ENCODE measurements around the gene SNAPC2. TPM values are rescaled to one million over a fixed set of nuclear protein-coding genes. Genes with fewer than 3 reads are reported as not detected.

The SNAPC2 gene
- total and polyA plus RNA-seq, 2 of the 13 experiments (the other 11 are each of a cell fraction or from before 2014, with no cell fraction given) = 10.2 to 12.7 TPM

DNA sequence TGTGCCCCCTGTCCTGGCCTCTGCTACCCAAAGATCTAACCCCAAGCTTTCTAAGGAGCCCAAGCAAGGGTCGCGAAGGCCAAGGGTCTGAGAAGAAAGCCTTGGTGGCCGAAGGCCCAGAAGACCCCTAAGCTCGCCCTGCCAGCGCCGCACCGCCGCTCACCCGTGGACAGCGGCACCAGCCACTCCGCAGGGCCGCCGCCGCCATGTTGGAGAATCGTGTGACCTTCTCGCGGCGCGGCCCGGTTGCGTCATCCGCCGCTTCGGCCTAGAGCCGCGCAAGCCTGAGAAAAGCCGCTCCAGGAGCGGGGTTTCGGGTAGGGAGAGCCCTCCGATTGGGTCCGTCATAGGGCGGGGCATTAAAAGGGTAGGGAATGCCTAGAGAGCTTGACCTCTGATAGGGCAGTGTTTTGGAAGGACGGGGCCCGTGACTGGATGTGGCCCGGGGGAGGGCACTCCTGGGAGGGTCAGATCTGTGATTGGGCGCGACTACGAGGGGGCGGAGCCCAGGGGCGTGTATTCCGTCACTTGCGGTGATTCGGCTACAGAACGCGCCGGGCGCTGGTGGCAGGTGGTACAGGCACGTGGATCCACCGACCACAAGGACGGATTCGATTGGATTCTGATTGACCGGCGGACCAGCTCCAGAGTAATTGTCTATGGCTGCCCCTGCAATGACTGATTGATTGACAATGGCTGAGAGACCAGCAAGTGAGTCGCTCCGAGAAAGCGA, 23.5 kb downstream of the SNAPC2 start, which contains the start of gene TIMM44 (continued):
- TF ChIP-seq LCORL (IDR thresholded peaks at IDR 0.05) = no peak
- TF ChIP-seq LCORL (CRISPR knock-in tag; IDR thresholded peaks at IDR 0.05) = peak; percentile 77
- peak; percentile 74 for TF ChIP-seq ZBTB21 (CRISPR knock-in tag; IDR thresholded peaks at IDR 0.05)
- TF ChIP-seq ZNF556 (CRISPR knock-in tag; IDR thresholded peaks at IDR 0.05; ENCODE audit: borderline replicate concordance) = no peak; the same call in 1 of the 2 replicates
- peak; percentile 96 for TF ChIP-seq ZNF546 (CRISPR knock-in tag; conservative IDR thresholded peaks at IDR 0.05)
- TF ChIP-seq ZNF724P (CRISPR knock-in tag; IDR thresholded peaks at IDR 0.05; ENCODE audit: borderline replicate concordance) = no peak; the same call in 1 of the 2 replicates
- TF ChIP-seq SSRP1 (CRISPR knock-in tag; IDR thresholded peaks at IDR 0.05) = no peak
- TF ChIP-seq TEAD3 (CRISPR knock-in tag; optimal IDR thresholded peaks at IDR 0.05; ENCODE audit: borderline replicate concordance) = no peak
- TF ChIP-seq CEBPG (CRISPR knock-in tag; IDR thresholded peaks at IDR 0.05) = peak; percentile 100
- peak; percentile 61; the same call in 1 of the 2 replicates for TF ChIP-seq CHD4 (IDR thresholded peaks at IDR 0.05; ENCODE audit: borderline replicate concordance, low read length)
- peak; percentile 33 to 44; a peak in 2 of 4 replicates for TF ChIP-seq NR2F1 (CRISPR knock-in tag; IDR thresholded peaks at IDR 0.05)
- 0 out of 2 replicates have a peak, but pooled peaks have one; percentile 76 for TF ChIP-seq ZNF354B (CRISPR knock-in tag; IDR thresholded peaks at IDR 0.05)
- TF ChIP-seq, protein P1, sequence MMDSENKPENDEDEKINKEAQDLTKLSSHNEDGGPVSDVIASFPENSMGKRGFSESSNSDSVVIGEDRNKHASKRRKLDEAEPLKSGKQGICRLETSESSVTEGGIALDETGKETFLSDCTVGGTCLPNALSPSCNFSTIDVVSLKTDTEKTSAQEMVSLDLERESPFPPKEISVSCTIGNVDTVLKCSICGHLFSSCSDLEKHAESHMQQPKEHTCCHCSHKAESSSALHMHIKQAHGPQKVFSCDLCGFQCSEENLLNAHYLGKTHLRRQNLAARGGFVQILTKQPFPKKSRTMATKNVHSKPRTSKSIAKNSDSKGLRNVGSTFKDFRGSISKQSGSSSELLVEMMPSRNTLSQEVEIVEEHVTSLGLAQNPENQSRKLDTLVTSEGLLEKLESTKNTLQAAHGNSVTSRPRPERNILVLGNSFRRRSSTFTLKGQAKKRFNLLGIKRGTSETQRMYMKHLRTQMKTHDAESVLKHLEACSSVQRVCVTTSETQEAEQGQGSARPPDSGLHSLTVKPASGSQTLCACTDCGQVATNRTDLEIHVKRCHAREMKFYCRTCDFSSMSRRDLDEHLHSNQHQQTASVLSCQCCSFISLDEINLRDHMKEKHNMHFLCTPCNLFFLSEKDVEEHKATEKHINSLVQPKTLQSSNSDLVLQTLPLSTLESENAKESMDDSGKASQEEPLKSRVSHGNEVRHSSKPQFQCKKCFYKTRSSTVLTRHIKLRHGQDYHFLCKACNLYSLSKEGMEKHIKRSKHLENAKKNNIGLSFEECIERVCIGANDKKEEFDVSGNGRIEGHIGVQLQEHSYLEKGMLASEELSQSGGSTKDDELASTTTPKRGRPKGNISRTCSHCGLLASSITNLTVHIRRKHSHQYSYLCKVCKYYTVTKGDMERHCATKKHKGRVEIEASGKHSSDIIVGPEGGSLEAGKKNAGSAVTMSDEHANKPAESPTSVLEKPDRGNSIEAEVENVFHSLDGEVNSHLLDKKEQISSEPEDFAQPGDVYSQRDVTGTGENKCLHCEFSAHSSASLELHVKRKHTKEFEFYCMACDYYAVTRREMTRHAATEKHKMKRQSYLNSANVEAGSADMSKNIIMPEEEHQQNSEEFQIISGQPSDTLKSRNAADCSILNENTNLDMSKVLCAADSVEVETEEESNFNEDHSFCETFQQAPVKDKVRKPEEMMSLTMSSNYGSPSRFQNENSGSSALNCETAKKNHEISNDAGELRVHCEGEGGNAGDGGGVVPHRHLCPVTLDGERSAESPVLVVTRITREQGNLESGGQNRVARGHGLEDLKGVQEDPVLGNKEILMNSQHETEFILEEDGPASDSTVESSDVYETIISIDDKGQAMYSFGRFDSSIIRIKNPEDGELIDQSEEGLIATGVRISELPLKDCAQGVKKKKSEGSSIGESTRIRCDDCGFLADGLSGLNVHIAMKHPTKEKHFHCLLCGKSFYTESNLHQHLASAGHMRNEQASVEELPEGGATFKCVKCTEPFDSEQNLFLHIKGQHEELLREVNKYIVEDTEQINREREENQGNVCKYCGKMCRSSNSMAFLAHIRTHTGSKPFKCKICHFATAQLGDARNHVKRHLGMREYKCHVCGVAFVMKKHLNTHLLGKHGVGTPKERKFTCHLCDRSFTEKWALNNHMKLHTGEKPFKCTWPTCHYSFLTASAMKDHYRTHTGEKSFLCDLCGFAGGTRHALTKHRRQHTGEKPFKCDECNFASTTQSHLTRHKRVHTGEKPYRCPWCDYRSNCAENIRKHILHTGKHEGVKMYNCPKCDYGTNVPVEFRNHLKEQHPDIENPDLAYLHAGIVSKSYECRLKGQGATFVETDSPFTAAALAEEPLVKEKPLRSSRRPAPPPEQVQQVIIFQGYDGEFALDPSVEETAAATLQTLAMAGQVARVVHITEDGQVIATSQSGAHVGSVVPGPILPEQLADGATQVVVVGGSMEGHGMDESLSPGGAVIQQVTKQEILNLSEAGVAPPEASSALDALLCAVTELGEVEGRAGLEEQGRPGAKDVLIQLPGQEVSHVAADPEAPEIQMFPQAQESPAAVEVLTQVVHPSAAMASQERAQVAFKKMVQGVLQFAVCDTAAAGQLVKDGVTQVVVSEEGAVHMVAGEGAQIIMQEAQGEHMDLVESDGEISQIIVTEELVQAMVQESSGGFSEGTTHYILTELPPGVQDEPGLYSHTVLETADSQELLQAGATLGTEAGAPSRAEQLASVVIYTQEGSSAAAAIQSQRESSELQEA (CRISPR knock-in tag; IDR thresholded peaks at IDR 0.05; ENCODE audit: not compliant biosample characterization) = peak; percentile 90
- TF ChIP-seq, protein P2, sequence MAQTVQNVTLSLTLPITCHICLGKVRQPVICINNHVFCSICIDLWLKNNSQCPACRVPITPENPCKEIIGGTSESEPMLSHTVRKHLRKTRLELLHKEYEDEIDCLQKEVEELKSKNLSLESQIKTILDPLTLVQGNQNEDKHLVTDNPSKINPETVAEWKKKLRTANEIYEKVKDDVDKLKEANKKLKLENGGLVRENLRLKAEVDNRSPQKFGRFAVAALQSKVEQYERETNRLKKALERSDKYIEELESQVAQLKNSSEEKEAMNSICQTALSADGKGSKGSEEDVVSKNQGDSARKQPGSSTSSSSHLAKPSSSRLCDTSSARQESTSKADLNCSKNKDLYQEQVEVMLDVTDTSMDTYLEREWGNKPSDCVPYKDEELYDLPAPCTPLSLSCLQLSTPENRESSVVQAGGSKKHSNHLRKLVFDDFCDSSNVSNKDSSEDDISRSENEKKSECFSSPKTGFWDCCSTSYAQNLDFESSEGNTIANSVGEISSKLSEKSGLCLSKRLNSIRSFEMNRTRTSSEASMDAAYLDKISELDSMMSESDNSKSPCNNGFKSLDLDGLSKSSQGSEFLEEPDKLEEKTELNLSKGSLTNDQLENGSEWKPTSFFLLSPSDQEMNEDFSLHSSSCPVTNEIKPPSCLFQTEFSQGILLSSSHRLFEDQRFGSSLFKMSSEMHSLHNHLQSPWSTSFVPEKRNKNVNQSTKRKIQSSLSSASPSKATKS (CRISPR knock-in tag; IDR thresholded peaks at IDR 0.05) = peak; percentile 89
- no peak for TF ChIP-seq MAZ (IDR thresholded peaks at IDR 0.05; ENCODE audit: borderline replicate concordance, low read depth, low read length)
- TF ChIP-seq MAZ (CRISPR knock-in tag; IDR thresholded peaks at IDR 0.05; ENCODE audit: low read depth) = peak; percentile 77; the same call in 1 of the 2 replicates
- peak; percentile 99 for TF ChIP-seq MXD4 (CRISPR knock-in tag; IDR thresholded peaks at IDR 0.05)
- no peak for TF ChIP-seq SOX6 (IDR thresholded peaks at IDR 0.05)
- peak; percentile 67; the same call in 1 of the 2 replicates for TF ChIP-seq SOX6 (CRISPR knock-in tag; IDR thresholded peaks at IDR 0.05)
- peak; percentile 95 for TF ChIP-seq ZFX (CRISPR knock-in tag; IDR thresholded peaks at IDR 0.05; ENCODE audit: low read depth)
